NCI-H2227 treated with DMSO at 0.1 percent for 48 hours (cell line): ENCODE measurements around the gene THADA.

Experiments
- DNase-seq: peaks from one replicate; lab custom pipeline; 2025; lab: John Stamatoyannopoulos, UW

The THADA gene

DNA sequence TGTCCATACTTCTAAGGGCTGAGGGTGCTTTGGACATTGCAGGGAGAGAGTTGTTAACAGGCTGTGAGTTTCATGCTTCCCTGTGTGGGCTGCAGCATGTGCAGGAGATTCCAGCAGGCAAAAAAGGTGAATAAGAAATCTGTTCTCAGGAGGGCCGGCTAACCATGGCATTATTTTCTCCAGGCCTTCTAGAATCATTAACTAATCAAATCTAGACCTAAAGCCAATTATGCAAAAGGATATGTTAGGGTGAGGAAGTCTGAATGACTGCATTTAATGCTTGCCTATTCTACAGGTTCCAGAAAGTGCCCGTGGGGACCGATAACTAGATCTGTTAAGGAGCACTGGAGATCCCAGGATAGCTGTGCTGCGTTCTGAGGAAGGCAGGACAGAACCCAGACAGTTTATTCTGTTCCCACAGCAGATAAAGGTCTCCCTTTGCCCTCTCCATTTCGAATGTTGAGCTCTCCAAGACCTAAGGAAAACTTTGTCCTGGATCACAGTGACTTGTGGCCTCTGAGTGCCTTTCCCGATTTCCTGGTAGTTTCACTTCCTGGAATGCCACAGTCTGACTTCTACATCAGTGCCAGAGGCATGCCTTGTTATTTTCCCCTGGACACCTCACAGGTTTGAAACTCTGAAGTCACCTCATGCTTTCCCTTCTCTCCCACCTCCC lies 319.4 kb downstream of the THADA start:
- no peak for DNase-seq

DNA sequence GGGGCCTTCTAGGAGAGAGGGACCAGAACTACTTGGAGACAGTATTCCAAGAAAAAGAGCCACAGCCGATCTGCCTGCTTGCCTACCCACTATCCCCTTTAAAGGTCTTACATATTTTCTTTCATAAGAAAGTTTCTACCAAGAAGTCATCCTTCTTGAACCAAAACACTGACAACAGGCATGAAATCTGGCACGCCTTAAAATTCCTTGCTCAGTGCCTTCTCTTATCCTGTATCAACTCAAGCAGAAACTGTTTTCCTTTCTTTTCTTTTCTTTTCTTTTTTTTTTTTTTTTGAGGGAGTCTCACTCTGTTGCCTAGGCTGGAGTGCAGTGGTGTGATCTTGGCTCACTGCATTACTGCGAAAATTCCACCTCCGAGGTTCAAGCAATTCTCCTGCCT lies 321.1 kb downstream of the THADA start:
- no peak for DNase-seq

DNA sequence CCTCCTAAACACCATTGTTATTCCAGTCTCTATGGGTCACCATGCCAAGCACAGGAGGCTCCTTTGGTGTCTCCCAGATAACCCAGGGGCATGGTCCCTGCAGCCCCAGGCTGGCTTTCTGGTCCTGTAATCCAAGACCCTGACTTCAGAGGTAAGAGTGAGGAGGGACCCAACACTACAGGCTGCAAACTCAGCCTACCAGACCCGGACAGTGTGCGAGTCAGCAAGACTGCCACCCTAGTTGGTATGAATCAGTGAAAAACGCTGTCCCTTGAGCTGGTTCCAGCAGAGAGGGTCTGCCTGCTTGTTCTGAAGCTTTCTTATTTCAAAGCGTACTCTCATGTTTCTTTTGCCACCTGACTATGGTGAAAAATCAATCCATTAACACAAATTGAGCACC lies 321.8 kb downstream of the THADA start:
- no peak for DNase-seq

DNA sequence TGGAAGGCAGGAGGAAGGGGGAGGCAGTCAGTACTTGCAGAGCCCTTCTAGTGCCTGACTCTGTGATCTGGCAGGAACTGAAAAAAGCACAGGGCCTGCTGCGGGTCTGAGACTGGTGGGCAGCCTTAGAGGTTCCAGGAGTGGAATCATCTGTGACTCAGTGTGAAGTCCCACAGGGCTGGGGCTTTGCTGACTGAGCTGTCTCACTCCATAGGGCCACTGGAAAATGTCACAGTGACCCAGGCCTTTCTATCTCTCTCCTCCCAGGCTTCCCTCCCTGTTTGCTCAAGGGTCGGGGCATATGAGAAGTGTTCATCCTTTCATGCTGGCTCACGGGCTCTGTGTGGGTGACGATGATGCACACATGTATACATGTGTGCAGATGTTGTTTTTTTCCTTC lies 322.3 kb downstream of the THADA start:
- no peak for DNase-seq

GRCh38 chr2:43270930-43271615 lies 324.8 kb downstream of the THADA start:
- no peak for DNase-seq

GRCh38 chr2:43270461-43270860 lies 325.4 kb downstream of the THADA start:
- DNase-seq: no peak

- no peak for DNase-seq
These were observed 326.1 kb downstream of the THADA start for GRCh38 chr2:43269706-43270105.

DNA sequence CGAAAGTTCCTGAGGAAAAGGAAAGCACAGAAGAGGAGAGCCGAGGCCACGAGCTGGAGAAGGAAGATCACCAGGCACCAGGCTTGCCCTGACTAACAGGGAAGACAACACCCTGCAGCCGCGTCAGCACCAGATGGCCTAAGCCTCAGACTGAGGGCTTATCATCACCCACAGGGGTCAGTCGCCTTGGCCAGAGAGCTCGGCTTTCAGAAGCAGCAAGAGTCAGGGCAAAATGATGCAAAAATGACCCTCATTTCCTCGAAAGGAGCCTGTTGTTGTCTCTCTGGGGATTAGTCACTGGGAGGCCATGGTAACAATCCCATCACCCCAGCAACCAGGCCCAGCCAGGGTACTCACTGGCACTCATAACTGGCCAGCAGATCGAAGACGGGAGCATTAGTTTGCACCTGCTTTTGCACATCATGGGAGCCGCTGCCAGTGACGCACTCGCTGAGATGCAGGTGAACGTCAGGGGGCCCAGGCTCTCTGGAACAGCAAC lies 326.7 kb downstream of the THADA start:
- no peak for DNase-seq

DNA sequence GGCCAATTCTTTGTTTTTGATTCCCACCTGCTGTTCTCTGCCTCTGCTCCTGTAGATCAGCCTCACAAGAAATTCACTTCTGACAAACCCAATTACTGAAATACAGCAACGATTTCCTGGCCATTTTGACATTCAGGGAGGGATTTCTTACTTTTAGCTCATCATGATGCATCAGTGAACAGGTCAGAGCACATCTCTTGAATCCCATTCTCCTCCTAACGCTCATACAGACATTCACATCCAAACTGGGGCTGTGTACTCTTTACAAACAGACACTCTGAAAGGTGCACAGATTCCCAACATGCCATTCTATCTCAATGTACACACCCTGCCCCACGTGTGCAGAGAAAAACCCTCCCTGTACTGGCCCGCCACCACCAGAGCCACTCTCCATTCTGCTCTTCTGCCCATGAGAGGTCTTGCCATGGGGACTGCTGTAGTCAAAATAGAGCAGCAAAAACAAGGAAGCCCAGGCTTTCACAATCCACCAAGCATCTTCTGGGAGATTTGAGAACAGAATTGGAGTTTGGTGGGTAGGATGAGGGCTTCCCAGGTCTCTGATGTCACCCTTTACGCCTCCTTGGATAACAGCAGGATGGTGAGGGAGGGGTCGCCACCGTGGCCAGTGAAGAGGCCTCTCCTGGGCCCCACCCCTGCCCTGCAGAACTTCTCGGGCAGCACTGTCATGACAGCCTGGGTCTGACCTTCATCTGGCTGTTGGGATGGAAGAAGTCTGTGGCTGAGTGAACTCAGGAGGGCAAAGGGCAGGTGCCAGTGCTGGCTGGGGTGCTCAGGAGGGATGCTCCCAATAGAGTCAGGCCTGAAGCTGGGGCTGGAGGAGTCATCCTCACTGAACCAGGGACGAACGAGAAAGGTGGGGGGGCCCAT lies 327.5 kb downstream of the THADA start:
- no peak for DNase-seq

DNA sequence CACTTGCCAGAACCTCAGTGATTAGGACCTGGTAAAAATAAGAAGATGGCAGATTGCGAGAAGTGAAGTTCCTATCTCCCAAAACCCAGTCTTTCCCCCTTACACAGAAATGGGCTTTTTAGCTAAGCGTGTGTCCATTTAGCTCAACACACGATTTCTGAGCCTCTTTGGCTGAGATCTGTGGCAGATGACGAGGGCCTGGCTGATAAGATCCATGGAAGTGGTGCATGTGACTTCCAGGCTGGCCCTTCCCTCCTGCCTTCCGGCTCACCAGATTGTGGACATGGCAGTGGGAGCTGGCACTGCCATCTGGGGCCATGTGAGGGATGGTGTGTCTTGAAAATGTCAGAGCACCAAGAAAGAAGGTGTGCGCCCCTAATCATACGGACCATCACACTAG lies 328.5 kb downstream of the THADA start:
- DNase-seq: no peak

DNA sequence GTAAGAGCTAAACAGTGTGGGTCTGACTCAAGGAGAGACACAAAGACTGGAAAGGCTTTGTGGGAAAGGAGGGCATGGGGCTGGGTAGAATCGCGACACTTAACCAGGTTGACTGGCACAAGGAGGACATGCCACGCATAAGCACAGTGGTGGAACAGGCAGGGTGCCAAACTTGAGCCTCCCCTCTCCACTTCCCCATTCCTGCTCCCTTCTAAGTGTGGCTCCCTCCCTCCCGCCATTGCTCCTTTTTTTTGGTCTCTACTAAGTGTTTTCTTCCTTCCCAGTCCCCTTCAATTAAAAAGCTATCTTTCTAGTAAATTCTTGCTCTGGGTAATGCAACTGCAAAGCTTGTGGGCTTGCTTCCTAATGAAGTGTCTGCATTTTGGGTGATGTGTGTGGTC lies 329.1 kb downstream of the THADA start:
- no peak for DNase-seq

DNA sequence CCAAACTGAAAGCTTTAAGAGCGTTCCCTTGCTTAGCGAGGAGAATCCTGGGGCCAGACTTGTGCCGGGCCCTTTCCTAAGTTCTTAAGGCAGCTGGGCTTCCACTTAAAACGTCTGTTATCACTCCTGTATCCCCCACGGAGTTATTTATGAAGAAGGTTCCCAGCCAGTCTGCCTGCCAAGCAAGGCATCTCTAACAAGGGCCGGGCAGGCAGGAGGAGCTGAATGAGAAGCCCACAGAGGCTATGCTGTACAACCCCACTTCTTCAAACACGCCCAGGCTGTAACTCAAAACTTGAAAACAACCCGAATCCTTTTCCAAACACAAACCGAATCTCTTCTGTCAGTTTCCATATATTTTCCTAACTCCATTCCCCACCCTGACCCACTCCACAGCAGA lies 330.4 kb downstream of the THADA start:
- DNase-seq: no peak

DNA sequence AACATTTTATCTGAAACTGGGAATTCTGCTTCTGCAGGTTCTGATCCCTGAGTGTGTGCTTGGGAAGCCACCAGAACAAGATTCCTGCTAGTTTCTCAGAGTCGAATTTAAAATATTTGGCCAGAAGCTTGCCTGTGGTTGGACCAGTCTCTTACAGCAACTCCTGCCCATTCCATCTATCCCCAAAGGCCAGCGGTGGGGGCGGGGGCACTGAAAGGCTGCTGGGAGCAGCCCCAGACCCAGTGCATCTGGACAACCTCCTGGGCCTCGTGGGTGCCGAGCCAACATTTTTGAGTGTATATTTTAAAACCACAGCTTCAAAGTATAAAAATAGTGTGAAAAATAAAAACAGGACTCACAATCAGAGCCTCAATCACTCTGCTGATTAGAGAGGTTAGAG lies 330.8 kb downstream of the THADA start:
- no peak for DNase-seq

DNA sequence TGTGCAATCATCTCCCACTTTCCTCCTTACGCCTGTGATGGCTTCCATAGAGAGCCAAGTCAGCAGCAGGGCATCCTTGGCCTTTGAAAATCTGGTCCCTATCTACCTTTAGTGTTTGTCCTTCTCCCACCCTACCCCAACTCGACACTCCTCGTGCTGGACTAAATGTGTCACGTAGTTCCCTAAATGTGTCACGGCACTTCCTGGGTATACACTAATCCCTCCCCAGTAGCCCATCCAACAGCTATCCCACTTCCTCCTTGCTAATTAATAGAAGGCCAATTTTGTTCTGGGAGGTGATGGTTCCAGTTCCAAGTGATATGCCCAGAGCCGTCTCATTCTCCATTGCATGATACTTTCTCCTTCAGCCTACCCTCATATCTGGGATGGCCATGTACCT lies 332.9 kb downstream of the THADA start:
- no peak for DNase-seq

DNA sequence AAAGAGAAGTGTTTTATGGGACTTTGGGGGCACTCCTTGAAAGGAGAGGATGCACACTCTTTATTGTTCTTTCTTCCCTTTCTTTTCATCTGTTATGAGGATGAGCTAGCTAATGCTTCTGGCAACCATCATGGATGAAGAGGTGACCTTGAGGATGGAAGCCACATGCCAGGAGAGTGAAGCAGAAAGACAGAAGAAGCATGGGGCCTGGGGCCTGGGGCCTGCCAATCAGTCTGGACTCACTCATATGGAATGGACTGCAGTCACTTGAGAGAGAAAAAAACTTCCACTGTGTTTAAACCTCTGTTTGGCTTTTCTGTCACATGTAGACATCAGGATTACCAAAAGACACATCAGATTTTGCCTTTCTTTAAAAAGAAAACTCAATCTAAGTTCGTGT lies 333.6 kb downstream of the THADA start:
- DNase-seq: no peak

GRCh38 chr2:43259512-43259911 lies 336.3 kb downstream of the THADA start:
- no peak for DNase-seq

GRCh38 chr2:43258547-43259156 lies 337.2 kb downstream of the THADA start:
- DNase-seq: no peak

- DNase-seq: peak; percentile 73
These were observed 340.4 kb downstream of the THADA start for GRCh38 chr2:43255296-43255910.

- DNase-seq: no peak
These were observed 341.5 kb downstream of the THADA start for GRCh38 chr2:43254331-43254730.

GRCh38 chr2:43251171-43251731 lies 344.6 kb downstream of the THADA start:
- peak; percentile 6 for DNase-seq

DNA sequence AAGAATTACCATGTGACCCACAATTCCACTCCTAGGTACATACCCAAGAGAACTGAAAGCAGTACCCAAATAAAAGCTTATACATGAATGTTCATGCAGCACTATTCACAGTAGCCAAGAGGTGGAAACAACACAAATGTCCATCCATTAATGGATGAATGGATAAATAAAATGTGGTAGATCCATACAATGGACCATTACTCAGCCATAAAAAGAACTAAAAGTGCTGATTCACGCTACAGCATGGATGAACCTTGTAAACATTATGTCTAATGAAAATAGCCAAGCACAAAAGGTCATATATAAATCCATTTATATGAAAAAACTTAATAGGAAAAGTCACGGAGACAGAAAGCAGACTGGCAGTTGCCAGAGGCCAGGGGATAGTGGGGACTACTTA lies 345.8 kb downstream of the THADA start:
- no peak for DNase-seq

GRCh38 chr2:43248621-43249020 lies 347.2 kb downstream of the THADA start:
- DNase-seq: no peak
